Ascending aorta (tissue), 2 donors: ENCODE results near the gene MGAT4C. TPM values are rescaled to one million over a fixed set of nuclear protein-coding genes. Genes with fewer than 3 reads are reported as not detected.

Source experiments
- DNase-seq, 2 donors: peaks; one replicate each; pipeline ENCODE4 v3.0.0-alpha.2; 2019; ENCODE audit warnings: low spot score in 2 of 2
- H3K27ac ChIP-seq, 2 donors: fragments of 200-600 bp; sonication (generic); one replicate each; pipeline ENCODE4 v1.5.1; 2016 to 2017; ENCODE audit warnings: mild to moderate bottlenecking in 1 of 2
- H3K27me3 ChIP-seq: fragments of 200-600 bp; sonication (generic); one replicate; pipeline ENCODE4 v1.5.1; 2017
- H3K36me3 ChIP-seq, 2 donors: fragments of 200-600 bp; sonication (generic); one replicate each; pipeline ENCODE4 v1.5.1; 2016
- H3K4me1 ChIP-seq, 2 donors: fragments of 200-600 bp; sonication (generic); one replicate each; pipeline ENCODE4 v1.5.1; 2016 to 2017; ENCODE audit warnings: mild to moderate bottlenecking in 1 of 2
- H3K4me3 ChIP-seq, 2 donors: fragments of 200-600 bp; sonication (generic); one replicate each; pipeline ENCODE4 v1.5.1; 2016 to 2017; ENCODE audit warnings: mild to moderate bottlenecking in 1 of 2
- H3K9me3 ChIP-seq, 2 donors: fragments of 200-600 bp; sonication (generic); one replicate each; pipeline ENCODE4 v1.5.1; 2016
- intact Hi-C: fragments of 100-400 bp; cut with DNase I; formaldehyde crosslinking; loops from one replicate; pipeline ENCODE4 v1.15.1; 2023
- total RNA-seq: library from RNA; depleted of rRNA; stranded (reverse); fragments of >200 nt; gene quantifications from one replicate; pipeline ENCODE4 v1.1.0, GENCODE V29; 2016
- TF ChIP-seq, protein P1 (sequence below), 3 experiments: fragments of 200-600 bp in 2 of 3; fragments of 450-650 bp in 1 of 3; sonication (generic) in 2 of 3; IDR thresholded peaks; one replicate each; pipeline ENCODE4 v1.5.1; 2016 to 2019; ENCODE audit warnings: antibody characterized with exemption in 3 of 3, mild to moderate bottlenecking in 1 of 3, moderate library complexity in 1 of 3

Gene MGAT4C
- total RNA-seq, 1 donor from 2014 or later: not detected

DNA sequence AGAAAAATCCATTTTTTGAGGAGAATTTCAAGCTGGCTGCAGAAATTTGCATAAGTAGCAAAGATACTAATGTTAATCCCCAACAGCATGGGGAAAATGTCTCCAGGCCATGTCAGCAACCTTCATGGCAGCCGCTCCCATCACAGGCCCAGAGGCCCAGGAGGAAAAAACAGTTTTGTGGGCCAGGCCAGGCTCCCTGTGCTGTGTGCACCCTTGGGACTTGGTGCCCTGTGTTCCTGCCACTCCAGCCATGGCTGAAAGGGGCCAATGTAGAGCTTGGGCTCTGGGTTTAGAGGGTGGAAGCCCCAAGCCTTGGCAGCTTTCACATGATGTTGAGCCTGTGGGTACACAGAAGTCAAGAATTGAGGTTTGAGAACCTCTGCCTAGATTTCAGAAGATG lies 76.3 kb downstream of the MGAT4C start:
- H3K9me3 ChIP-seq: no peaks in the 10 kb centered on the region
- intact Hi-C loops: no loop called here
- H3K27me3 ChIP-seq: no peaks in the 10 kb centered on the region
- TF ChIP-seq, protein P1, sequence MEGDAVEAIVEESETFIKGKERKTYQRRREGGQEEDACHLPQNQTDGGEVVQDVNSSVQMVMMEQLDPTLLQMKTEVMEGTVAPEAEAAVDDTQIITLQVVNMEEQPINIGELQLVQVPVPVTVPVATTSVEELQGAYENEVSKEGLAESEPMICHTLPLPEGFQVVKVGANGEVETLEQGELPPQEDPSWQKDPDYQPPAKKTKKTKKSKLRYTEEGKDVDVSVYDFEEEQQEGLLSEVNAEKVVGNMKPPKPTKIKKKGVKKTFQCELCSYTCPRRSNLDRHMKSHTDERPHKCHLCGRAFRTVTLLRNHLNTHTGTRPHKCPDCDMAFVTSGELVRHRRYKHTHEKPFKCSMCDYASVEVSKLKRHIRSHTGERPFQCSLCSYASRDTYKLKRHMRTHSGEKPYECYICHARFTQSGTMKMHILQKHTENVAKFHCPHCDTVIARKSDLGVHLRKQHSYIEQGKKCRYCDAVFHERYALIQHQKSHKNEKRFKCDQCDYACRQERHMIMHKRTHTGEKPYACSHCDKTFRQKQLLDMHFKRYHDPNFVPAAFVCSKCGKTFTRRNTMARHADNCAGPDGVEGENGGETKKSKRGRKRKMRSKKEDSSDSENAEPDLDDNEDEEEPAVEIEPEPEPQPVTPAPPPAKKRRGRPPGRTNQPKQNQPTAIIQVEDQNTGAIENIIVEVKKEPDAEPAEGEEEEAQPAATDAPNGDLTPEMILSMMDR (IDR thresholded peaks at IDR 0.05): no peak
- H3K36me3 ChIP-seq: no peaks in the 10 kb centered on the region
- DNase-seq: no peak
- H3K4me1 ChIP-seq: no peaks in the 10 kb centered on the region
- H3K4me3 ChIP-seq: no peak overlapping the region
- H3K27ac ChIP-seq: no peak overlapping the region

DNA sequence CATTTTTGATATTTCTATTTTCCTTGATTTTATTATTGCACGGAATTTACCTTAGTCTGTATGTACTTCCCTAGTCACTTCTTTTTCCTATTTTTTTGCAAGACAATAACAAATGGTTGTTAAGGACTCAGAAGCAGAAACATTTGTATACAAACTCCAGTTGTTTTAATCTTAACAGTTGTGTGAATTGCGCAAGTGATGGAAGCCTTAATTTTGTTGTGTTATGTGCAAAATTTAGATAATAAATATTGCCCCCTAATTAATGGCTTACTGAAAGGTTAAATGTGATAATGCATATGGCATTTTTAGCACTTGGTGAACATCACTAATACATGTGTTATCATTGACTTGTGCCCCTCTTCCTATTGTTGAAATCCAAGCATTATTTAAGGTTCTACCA lies 82.0 kb downstream of the MGAT4C start:
- Histone ChIP-seq H3K4me1 (no peaks in the 10 kb centered on the region), H3K27me3 (no peaks in the 10 kb centered on the region), H3K27ac (no peak overlapping the region), H3K4me3 (no peak overlapping the region), H3K9me3 (no peaks in the 10 kb centered on the region), H3K36me3 (no peaks in the 10 kb centered on the region)
- TF ChIP-seq, protein P1 (IDR thresholded peaks at IDR 0.05): no peak
- no peak for DNase-seq
- intact Hi-C loops: no loop called here

DNA sequence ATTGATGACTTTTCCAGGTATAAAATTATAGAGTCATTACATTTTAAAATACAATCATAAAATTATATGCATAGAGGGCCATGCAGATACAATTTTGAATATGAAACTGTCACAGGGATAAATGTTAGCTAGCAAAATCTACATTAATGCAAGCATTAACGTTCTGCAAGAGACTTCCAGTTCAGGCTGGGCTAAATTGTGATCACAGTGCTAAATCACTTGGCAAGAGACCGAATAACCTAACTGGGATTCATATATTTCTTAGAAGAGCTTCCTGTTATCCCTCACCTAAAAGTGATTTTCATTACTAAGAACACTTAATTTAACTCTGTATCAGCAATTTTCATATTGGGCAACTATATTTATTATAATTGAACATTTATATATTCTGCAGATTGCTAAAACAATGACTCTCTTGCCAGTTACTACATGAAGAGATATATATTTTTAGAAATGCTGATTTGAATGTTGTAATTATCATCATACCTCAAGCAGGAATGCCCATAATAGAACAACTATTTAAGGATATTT lies 83.2 kb downstream of the MGAT4C start:
- no peaks in the 10 kb centered on the region for H3K36me3 ChIP-seq
- H3K4me1 ChIP-seq: no peaks in the 10 kb centered on the region
- DNase-seq: no peak
- no peaks in the 10 kb centered on the region for H3K27me3 ChIP-seq
- intact Hi-C loops: no loop called here
- TF ChIP-seq, protein P1 (IDR thresholded peaks at IDR 0.05): no peak
- no peak overlapping the region for H3K27ac ChIP-seq
- no peaks in the 10 kb centered on the region for H3K9me3 ChIP-seq
- no peak overlapping the region for H3K4me3 ChIP-seq

DNA sequence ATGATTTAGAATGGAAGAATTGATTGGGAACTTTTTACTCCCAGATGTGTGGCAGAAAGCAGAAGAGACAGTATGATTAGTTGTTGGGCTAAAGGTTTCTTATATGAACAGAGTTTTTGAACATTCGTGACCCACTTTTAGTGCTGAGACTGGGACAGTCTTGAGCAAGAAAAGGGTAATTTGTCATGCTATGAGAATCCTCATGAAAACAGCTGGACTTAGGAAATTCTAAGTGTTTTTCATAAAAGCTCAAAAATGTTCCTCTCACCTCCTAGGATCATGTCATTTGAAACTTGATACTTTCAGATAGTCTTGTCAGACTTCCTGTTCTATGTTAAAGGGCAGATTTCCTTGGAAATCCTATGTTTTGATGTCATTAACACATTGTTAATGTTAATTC lies 86.1 kb downstream of the MGAT4C start:
- Histone ChIP-seq H3K36me3 (no peaks in the 10 kb centered on the region), H3K9me3 (no peaks in the 10 kb centered on the region), H3K27me3 (no peaks in the 10 kb centered on the region), H3K4me1 (no peaks in the 10 kb centered on the region), H3K4me3 (no peak overlapping the region), H3K27ac (no peak overlapping the region)
- intact Hi-C loops: no loop called here
- no peak for DNase-seq
- TF ChIP-seq, protein P1 (IDR thresholded peaks at IDR 0.05): no peak

DNA sequence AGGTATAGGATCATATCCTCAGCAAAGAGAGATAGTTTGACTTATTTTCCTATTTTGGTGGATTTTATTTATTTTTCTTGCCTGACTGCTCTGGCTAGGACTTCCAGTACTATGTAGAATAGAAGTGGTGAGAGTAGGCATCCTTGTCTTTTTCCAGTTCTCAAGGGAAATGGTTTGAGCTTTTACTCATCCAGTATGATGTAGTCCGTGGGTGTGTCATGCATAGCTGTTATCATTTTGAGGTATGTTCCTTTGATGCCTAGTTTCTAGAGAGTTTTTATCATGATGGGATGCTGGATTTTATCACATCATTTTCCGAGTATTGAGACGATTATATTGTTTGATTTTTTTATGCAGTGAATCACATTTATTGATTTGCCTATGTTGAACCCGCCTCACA lies 97.2 kb downstream of the MGAT4C start:
- H3K27me3 ChIP-seq: no peaks in the 10 kb centered on the region
- H3K27ac ChIP-seq: no peak overlapping the region
- H3K36me3 ChIP-seq: no peaks in the 10 kb centered on the region
- no peak for DNase-seq
- H3K4me3 ChIP-seq: no peak overlapping the region
- TF ChIP-seq, protein P1 (IDR thresholded peaks at IDR 0.05): no peak
- intact Hi-C loops: no loop called here
- H3K4me1 ChIP-seq: no peaks in the 10 kb centered on the region
- no peaks in the 10 kb centered on the region for H3K9me3 ChIP-seq

DNA sequence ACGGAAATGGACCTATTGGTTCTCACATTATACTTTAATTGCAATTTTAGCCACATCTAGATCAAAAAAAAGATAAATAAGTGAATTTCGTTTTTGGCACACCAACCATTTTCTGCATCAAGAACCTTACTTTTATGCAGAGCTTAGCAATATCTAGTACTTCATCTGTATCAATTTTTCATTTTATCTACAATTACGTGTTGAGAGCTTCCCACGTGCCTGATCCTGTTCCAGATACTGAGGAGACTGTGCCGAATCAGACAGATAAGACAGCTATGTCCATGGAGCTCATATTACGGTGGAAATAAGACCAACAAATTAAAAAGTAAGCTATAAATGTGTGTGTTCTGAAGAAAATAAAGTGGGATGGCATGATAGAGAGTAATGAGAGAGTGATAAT lies 101.6 kb downstream of the MGAT4C start:
- H3K4me3 ChIP-seq: no peak overlapping the region
- H3K27ac ChIP-seq: no peak overlapping the region
- no peaks in the 10 kb centered on the region for H3K4me1 ChIP-seq
- H3K9me3 ChIP-seq: no peaks in the 10 kb centered on the region
- no peak for DNase-seq
- intact Hi-C loops: no loop called here
- no peaks in the 10 kb centered on the region for H3K27me3 ChIP-seq
- no peaks in the 10 kb centered on the region for H3K36me3 ChIP-seq
- TF ChIP-seq, protein P1 (IDR thresholded peaks at IDR 0.05): no peak
